GM21367 (cell line): ENCODE results near the gene HSPBP1.
A peak's percentile ranks its signal among the peaks of the same experiment; 100 is the strongest.

Source experiments
- ATAC-seq: cut with Tn5 transposase; IDR thresholded peaks from one replicate; pipeline ENCODE4 v1.9.1; 2021; ENCODE audit not compliant: unreplicated experiment

The HSPBP1 gene

DNA sequence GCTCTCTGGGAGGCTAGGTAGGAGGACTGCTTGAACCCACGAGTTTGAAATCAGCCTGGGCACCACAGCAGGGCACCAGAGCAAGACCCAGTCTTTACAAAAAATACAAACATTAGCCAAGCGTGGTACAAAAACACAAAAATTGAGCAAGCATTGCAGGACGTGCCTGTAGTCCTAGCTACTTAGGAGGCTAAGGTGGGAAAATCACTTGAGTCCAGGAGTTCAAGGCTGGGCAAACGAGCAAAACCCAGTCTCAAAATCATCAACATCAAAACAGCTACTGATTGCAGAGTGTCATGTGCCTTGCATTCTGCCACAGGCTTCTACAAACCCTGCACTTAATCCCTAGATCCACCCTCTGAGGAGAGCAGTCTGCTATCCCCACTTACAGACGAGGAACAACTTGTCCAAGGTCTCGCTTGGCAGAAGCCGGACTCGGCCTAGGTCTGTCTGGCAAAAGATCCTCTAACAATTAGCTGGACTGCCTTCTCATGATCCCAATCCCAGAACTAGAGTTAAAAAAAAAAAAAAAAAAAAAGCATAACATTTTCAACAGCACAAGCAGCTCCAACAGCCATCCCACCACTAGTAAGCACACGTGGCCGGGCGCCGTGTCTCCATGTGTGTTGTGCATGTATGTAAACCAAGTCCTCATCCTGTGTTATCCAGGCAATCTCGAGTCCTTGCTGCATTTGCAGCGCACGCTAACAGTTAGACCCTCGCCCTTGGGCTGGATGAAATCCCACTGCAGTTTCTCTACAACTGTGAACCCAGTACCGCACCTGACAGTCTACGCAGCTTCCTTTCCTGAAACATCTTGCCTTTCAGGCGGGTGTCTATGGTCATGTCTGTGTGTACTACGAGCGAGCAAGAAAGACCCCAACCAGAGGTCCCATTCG is 23.1 kb downstream of the HSPBP1 start:
- no peak for ATAC-seq

DNA sequence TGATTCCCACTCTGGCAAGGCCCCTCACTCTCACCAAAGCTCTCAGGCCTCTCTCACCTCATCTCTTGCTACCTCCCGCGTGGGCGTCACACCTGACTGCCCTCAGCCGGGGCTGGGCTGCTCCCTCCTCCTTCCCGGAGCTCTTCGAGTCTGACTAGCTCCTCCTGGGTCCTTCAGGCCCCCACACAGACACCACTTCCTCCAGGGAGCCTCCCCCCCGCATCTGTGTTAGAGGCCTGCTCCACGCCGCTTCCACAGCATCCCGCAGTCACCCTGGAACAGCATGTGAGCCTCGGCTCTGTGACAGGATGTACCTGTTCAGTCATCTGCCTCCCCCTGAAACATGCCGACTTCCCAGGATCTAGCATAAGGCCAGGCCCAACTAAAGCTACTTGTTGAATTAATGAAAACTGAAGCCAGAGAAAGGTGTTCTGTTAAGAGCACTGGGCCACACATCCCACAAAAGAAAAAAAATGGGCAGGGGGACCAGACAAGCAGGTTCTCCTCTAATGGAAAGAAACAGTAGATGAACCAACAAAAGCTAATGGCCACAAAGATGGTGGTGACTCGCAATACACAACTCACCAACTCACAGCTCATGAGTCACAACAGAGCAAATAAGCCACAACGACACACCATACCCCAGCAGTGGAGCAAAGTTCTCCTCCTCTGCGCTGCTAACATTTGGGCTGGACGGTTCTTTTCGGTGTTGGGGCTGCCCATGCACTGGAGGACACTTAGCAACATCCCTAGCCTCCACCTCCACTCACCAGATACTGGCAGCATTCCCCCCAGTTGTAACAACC is 24.1 kb downstream of the HSPBP1 start:
- ATAC-seq, result no peak

GRCh38 chr19:55254625-55254977 is 25.3 kb downstream of the HSPBP1 start:
- no peak for ATAC-seq

DNA sequence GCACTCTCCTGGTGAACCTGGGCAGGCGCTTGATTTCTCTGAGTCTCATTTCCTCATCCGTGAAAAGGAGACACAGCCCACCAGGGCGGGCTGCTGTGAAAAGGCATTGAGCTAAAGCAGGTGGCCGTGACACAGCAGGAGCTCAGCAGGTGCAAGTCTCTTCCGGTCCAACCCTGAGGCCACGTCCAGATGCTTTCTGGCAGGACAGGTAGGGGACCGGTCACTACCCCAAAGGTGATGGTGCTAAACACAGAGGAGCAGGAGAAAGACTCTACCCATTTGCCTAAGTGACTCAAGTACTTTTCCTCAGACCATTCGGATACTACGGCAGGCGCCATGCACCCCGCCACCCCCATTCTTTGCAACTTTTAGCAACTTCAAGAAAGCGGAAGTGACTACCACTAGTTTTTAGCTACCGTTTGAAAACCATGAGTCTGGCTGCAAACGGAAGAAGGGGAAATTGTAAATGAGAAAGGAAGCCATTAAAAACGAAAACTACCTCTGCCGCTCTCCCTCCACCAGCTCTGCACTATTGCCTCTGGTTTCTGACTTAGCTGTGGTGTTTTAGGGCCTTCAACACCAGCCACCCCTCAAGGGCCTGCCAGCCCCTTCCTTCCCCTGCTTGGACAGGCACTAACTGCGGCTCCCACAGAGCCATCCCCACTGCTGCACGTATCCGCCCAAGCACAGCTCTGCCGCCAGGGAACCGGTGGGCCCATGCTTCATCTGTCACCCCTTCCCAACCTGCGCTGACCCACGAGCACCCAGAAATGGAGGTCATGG is 25.9 kb downstream of the HSPBP1 start:
- ATAC-seq, result peak; percentile 28

- ATAC-seq, result no peak
Measured at GRCh38 chr19:55252760-55253663, 26.9 kb downstream of the HSPBP1 start.

DNA sequence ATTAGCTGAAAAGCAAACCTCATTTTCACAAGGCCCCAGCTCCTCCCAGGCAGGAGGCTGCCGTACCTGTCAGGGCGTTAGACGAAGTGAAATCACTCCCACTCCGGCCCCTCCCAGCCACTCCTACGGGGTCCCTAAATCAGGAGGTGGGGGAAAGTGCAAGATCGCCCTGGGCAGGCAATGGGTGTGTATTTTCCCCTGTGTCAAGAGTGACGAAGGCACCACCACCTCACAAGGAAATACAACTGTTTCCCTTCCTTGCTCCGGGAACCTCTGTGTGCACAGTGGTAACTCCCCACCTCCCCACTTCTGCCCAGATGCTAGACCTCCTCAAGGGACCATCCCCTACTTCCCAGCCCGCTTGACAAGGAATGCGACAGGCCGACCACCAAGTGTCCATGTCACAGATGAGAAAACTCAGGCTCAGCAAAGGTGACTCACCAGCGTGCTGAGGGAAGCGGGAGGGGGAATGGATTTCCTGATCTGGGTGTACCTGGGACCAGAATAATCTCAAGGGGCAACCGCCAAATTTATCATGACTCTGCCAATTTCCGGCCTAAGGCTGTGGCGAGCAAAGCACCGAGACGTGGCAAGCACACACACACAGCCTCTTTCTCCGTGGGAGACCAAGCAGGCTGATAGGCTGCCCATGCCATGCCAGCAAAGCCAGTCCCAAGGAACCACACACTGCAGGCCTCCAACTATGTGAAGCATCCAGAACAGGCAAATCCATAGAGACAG is 28.4 kb downstream of the HSPBP1 start:
- ATAC-seq, result no peak

- ATAC-seq, result no peak
Measured at GRCh38 chr19:55250262-55251036, 29.5 kb downstream of the HSPBP1 start.

DNA sequence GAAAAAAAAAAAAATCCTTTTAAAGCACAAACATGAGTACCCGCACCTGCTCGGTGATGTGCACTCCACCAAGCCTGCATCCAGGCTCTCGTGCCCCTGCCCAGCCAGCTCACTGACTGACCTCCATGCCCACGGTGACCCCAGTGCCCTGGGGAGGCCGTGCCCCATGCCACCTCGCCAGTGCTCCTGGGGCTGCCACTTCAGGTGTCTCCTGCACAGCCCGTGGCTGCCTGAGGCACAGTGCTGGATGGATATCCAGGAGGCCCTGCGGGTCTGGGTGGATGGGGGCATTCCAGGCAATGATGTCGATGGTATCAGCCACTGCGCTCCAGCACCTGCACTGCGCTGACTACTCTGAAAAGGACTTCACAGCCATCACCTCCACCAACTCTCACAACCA is 30.1 kb downstream of the HSPBP1 start:
- no peak for ATAC-seq

DNA sequence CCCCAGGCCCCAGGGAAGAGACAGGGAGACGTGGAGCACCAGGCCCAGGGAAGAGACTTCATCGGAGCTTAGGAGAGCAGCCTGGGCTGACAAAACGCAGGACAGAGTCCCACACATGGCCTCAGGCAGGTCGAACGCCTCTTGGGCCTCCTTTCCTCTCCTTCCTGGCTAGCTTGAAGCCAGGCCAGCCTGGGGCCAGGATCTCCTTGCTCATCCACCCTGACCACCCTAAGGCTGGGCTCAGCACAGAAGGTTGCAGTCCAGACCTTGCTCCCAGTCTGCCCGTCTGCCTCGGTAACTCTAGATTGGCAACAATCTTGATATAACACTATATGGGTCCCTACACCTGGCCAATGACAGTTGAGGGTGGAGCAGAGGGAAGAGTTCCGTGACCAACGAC is 31.2 kb downstream of the HSPBP1 start:
- no peak for ATAC-seq

DNA sequence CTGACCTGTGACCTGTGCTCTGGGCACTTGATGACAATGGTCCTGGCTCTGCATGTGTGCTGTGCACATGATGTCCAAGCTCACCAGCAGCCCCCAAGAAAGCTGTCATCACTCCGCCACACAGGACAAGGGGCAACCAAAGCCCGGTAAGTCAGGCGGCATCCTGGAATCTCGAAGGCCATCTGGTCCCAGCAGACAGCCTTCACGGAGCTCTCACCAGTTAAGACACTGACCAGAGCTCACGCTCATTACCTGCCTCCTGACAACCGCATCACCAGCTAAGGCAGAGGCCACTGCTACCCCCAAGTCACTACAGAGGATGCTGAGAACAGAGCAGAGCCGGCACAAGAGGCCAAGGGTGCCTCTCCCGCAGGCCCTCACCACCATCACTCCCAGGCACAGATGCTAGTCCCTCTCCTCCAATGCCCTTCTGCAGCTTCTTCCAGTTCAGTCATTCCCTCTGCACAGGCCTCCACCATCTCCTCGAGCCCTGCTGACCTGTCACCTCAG is 31.7 kb downstream of the HSPBP1 start:
- no peak for ATAC-seq

GRCh38 chr19:55247621-55248099 is 32.2 kb downstream of the HSPBP1 start:
- no peak for ATAC-seq

DNA sequence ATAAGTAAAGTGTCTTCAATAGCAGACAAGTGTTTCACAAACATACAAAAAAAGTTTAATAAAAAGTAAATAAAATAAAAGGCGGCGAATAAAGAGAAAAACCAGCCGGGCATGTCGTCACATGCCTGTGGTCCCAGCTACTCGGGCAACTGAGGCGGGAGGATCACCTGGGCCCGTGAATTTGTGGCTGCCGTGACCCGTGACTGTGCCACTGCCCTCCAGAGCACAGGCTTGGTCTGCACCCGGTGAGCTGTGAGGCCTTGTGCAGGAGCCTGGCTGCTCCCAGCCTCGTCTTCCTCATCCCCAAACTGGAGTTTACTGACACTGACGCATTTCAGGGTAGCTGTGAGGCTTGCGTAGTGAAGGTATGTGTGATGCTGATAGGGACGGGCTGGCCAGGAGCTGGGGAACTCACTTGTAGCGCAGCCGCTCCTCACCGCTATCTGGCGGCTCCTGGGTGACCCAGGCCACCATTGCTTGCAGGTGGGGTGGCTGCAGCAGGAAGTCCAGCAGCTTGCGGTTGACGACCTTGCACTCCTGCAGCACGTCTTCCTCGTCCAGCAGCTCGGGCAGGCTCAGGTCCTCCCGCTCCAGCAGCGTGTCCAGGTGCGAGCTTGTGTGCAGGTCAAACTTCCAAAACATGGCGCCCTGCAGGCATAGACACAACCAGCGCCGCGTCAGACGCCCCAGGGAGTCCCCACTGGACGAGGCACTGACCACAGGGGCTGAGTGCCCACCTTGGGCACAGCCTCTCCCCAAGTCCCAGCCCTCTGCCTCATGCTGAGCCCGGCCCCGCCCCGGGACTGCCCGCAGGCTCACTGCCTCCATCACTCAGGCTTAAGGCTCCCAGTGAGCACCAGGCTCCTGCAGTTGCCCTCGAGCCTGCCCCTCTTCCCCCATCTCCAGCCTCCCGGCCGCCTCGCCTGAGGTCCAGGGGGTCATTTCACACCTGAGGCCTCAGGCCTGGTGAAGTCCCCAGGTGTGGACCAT is 33.2 kb downstream of the HSPBP1 start:
- ATAC-seq, result no peak

DNA sequence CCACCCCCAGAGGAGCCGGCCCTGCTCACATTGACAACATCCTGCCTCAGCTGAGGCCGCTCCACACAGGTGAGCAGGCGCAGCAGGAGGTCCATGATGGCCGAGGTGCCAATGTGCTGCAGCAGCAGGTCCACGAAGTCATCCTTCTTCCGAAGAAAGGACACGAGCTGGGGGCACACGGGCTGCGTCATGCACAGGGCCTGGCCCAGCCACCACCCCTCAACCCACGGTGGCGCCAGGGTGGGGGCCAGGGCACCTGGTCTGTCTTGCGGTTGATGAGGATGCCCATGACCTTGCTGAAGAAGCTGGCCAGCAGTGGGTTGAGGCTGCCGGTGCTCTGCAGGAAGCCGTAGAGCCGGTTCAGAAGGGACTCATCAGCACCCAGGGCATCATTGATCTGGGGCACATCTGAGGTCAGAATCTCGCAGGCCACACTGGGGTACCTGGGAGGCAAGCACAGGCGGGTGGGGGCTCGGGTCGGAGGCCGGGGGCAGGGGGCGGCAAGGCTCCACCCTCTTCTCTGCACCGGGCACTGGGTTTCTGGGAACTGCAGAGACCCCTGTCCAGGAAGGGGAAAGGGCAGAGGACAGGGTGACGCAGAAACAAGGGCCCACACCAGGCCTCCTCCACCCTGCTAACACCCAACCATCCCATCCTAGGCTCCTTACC is 34.5 kb downstream of the HSPBP1 start:
- no peak for ATAC-seq

DNA sequence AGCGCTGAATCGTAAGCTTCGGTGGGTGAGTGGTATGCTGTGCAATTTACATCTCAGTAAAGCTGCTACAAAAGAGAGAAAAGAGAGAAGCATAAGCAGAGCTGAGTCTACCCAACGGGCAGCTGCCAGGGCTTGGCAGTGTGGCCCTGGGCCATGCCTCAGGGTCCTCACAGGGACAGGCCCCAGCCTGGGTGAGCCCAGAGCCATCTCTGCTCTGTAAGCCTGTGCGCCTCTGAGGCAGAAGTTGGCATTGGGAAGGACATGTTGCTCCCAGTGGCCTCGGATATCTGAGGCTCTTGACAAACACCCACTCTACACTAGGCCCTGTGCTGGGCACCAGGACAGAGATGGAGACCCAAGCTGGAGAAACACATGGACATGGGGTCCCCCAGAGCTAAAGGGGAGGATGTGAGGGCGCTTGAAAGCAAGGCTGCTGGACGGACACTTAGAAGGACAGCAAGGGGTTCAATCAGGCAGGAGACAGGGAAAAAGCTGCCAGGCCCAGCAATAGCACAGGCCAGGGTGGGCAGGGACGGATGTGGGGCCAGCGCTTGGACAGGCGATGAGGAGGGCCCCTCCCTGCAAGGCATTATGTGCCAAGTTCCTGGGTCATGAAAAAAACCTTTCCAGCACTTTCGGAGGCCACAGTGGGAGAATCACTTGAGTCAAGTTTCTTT is 35.8 kb downstream of the HSPBP1 start:
- no peak for ATAC-seq

GRCh38 chr19:55242517-55242916 is 37.4 kb downstream of the HSPBP1 start:
- no peak for ATAC-seq

- no peak for ATAC-seq
Measured at GRCh38 chr19:55241935-55242464, 37.9 kb downstream of the HSPBP1 start.
